ENCODE data around the gene SLC35E1.

SLC35E1 gene

DNA sequence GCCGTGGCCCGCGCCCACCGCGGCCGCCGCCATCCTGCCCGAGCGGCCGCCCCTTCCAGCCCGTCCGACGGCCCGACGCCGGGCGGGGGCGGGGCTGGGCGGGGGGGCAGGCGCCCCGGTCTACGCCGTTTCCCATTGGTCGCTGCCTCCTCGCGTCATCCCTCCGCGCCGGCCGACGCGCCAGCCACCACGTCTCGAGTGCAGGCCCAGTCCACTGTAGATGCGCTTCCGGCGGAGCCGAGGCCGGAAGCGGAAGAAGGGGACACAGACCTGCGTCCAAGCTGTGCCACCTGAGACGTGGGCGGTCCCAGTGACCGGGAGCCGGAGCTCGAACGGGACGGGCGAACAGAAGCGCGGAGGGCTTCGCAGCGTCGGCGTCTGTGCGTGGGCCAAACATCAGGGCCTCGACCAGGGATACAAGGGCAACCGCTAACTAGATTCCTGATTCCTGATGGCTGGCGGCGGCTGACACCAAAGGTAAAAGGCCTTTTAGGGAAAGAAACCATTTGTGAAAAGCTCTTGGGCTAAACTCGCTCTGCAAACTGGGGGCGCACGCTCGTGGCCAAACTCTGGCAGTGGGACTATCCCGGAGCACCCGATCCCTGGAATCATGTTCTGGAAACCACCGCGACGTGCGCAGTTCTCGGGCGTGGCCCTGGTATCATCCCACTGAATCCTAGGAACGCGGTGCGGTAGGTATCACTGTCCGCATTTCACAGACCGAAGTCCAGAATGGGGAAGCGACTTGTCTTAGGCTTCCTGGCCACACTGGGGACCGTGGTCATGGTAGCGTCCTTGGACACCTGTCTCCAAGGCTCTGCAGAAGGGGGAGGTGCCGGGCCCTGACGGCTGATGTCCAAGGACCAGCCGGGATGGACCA lies at the start of gene SLC35E1:
Gene SLC35E1 (minus strand): TSS at position 84 of the 880 bp plus-strand sequence. CDS start 51 bp downstream, at position 33.
- DNase-seq: peak; percentile 94

DNA sequence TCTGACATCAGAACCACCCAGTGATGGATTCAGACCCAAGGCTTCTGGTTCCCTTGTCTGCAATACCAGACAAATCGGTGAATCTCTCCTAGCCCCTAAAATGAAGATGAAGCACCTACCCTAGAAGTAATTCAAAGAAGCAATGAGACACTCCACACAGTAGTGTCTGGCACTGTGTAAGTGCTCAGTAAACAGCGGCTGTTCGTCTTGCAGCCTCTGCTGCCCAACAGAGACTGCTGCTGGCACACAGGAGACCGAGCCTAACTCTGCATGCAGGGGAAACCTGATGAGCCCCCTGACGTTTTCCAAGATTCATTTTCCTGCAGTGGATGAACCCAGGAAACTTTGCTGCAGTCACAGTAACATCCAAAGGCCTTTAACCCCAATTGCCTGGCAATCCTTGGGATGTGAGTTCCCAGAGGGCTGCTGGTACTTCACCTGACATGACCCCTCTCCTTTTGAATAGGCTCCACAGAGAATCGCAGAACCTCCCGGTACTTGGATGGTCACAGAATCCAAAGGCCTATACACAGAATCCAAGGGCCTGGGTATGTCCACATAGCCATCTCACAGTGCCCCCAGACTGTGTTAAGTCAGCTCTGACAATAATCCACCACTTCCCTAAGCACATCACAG lies 49.1 kb upstream of the SLC35E1 start:
- no peak for DNase-seq

DNA sequence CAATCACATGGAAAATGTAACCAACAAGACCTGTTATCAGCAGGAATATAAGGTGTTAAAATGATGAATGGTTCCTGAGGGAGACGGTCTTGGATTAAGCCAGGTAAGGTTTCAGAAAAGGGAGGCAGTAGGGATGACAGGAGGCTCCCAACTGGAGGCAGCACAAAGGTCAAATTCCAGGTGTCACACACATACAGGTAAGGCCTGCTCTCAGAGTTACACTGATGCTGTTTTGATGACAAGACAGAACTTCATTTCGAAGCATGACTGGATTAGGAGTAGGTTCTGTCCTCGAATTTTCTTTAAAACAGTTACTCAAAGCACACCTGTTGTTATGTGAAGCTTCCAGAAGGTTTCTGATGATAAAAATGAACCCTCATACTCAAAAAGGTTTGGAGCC lies 48.4 kb upstream of the SLC35E1 start:
- no peak for DNase-seq

DNA sequence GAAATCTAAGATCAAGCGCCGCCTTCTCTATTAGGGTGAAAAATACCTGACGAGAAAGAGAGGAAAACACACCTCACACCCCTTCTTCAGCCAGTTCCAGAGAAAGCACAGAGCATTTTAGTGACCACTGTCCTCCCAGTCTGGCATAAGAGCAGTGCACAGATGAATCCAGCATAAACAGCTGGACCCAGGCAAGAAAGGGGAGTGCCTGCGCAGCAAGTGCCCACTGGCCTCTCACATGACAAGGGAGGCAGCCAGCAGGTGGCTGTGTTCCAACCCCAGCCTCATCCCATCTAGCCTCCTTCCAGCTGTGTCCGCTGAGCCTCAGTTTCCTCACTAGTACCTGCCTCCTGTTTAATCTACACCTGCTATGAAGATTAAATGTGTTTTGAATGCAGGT lies 47.8 kb upstream of the SLC35E1 start:
- DNase-seq: no peak

DNA sequence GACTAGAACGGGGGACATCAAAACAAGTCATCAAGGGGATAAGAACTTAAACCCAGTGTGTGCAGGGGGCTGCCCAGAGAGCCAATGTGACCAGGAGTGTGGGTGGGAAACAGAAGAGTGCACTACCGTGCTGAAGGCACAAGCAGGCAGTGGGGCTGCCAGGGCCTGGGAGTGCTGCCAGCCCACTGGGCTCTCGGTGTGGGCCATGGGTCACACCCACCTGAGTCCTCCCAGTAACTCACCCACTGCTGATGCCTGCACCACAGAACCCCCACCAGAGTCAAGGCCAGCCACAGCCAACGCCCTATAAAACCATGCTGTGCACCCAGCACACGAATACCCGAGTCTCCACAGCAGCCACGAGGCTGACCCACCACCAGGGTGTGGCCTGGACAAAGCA lies 47.2 kb upstream of the SLC35E1 start:
- no peak for DNase-seq

DNA sequence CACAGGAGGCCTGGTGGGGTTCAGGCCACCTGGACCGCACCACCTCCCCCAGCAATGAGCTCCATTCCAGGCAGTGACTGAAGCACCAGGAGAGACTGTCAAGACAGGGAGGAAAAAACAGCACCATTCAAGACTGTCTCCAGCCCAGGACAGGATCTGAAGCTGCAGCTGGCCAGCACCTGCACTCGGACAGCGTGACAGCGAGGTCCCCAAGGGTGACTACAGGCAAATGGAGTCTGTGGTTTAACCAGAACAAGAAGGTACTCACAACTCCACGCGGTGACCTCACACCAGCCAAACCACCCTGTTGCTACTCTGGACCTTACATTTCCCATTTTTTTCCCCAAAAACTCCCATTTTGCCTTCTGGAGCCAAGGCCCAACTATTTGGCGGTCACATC lies 46.0 kb upstream of the SLC35E1 start:
- no peak for DNase-seq

DNA sequence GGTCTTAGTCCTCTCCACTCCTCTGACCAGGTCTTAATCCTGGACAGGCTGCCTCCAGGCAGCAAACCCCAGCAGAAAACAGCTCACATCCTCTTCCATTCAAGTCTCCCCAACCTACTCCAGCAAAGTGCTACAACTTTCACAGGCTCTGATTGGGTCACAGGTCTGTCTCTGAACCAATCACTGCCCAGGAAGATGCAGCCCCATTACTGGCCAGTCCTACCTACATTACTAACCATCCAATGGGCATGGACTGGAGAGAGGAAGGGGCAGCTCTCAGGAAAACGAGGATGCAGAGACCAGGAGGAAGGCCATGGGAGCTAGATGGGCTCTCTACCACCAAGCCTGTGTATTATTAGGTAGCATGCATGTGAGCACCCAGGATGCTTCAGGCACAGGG lies 43.6 kb upstream of the SLC35E1 start:
- no peak for DNase-seq

DNA sequence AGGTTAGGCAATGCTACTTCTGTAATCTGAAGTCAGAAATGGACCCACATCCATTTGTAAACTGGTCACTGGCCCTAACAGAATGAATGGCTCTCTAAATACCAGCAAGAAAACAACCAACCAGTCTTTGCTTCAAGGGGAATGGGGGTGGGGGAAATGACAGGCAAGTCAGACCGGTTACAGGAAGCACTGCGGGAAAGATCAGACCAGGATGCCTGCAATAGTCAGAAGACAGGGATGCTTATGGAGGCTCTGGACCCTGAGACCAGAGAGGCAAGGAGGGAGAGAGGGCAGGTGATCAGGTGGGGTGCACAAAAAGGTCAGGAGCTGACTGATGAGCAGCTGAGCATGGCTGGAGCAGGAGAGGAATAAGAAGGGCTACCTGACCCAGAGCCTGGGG lies 42.7 kb upstream of the SLC35E1 start:
- DNase-seq: no peak

DNA sequence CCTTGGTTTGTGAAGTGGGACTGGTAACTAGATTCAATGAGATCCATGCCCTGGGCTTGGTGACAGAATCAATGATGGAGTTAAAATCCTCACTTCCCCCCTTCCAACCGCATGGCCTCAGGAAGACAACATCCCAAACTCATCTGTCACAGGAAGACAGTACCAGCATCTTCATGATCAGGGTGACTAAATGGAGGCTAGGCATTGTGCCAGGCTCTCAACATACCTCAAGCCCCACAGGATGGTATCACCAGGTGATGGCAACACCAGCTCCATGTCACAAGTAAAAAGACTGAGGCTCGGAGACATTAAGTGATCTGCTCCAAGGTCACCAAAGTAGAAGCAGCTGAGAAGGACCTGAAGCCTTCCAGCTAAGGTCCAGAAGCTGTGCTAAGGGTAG lies 41.6 kb upstream of the SLC35E1 start:
- no peak for DNase-seq

DNA sequence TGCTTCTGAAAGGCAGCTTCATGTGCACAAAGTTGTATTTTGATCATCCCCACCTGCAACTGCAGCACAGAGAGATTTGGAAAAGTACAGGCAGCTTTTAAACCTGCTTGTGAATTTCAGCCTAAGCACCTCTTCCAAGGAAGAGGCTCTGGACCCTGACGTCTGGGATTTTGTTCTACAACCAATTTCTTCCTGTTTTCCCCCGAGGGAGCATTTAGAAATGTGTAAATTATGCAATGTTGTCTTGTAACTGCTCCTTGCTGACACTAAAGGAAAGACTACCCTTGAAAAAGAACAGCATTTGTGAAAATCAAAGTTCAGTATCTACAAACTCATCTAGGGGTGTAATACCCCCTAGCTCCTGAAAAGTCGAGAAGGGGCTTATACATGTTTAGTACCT lies 40.4 kb upstream of the SLC35E1 start:
- DNase-seq: no peak

DNA sequence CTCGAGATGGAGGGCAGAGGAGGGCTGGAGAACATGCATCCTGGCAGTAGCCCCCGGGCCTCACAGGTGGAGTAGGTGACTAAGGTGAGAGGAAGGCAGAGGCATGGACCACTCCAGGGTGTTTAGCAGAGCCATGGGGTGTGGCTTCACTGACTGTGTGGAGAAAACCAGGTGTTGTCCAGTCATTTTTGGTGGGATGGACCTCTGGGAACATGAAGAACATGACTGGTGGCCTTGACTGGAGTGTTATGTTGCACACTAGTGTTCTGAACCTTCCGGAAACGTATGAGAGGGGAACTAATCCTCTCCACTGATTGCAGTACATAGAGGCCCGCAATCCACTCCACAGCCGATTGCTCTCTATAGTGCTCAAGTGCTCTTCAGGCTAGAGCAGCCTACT lies 38.9 kb upstream of the SLC35E1 start:
- no peak for DNase-seq

DNA sequence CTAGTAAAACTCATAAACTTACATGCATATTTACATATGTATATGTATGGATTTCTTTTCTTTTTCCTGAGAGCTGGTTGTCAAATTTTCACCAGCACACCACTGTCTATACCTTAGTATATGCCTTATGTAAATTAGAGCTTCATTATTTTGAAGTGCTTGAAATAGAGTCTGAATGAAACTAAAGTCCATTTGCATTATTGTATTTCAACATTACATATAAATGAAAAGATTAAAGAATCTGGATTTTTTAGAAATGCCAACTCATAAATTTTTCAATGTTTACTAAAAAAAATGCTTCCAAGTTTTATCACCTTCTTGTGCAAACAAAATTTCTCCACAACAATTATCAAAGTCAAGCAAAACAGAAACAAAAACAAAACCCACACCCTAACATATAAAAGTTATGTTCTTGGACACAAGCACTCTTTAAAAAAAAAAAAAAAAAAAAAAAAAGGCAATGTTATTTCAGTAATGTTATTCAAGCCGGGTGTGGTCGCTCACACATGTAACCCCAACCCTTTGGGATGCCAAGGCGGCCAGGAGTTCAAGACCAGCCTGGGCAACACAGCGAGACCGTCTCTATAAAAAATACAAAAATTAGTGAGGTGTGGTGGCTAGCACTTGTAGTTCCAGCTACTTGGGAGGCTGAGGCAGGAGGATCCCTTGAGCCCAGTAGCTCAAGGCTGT lies 37.4 kb upstream of the SLC35E1 start:
- DNase-seq: no peak

DNA sequence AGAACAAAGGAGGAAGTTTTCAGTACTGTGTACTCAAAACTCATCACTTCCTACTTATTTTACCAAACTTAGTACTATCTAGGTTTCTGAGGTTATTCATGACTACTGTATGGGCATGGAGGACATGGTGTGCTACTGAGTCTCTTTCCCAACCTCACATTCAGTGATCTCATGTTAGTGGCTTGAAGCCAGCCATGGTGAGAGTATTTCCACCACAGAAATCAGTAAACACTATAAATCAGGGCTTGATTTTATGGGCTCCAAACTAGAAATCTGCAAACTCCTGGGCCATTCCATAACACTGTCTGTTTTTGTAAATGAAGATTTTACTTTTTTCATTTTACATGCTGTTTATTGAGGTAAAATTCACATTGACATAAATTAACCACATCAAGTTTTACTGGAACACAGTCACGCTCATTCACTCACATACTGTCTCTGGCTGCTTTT lies 36.1 kb upstream of the SLC35E1 start:
- DNase-seq: no peak

DNA sequence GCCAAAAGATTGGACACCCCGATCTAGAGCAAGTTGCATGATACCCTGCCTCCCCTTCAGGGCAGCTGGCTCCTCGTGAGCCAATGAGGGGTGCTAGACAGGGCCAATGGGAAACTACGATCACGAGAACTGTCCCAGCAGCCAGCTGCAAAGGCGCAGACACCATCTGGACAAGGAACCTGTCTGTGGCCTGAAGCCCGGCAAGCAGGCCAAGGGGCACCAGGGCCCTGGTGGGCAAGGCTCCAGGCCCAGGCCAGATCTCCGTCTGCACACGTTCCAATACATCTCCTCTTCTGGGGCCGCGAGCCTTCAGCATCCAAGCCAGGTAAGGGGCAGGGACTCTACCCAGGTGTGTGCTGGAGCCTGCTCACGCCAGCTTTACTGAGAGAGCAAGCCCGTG lies 35.6 kb upstream of the SLC35E1 start:
- no peak for DNase-seq

DNA sequence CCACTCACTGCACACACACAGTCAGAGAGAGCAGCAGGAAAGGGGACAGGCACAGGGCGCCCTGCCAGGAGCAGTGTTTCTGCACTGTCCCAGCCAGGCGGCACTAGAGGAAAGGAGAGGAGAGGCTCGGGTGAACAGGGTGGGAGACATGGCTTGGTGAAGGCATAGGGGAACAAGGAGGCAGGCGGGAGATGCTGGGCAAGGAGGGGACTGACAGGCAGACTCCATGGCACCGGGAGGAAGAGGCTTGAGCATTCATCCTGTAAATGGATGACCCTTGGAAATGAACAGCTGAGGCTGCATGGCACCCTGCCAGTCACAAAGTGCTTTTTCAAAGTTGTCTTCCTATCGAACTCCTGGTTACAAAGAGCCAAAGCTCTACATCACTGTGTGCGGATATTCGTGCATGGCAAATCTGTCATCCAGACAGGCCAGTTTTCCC lies 33.4 kb upstream of the SLC35E1 start:
- DNase-seq: no peak

DNA sequence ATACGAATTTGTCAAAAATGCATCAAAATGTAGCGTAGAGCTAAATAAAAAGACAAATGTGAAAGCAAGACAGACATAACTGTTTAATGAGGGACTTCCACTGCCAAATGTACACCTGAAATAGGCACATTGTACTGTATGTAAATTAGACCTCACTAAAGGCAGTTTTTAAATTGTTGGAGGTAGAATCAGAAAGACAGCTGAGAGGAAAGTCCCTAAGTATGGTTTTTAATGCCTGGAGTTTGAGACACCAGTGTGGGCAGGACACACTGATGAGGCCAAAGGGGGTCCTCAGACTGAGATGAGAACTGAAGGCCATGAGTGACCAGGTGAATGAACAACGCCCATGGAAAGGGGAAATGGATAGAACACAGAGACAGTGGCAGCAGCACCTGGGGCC lies 32.9 kb upstream of the SLC35E1 start:
- DNase-seq: no peak

DNA sequence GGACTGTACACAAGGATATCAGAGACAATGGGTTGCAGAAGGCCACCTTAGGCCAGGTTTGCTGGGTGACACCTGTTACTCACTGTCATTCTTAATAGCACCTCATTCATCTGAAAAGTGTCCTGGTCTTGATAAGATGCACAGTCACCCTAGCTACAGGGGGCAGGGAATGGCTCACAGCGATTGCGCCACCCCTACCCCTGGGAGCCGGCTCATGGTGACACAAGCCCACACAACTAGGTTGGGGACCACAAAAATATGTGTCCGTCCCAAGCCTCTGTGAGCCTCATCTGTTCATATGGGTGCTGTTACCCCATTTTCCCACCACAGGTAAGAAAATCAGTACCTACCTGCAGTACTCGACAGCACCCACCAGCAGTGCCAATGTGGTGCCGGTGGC lies 32.4 kb upstream of the SLC35E1 start:
- no peak for DNase-seq

DNA sequence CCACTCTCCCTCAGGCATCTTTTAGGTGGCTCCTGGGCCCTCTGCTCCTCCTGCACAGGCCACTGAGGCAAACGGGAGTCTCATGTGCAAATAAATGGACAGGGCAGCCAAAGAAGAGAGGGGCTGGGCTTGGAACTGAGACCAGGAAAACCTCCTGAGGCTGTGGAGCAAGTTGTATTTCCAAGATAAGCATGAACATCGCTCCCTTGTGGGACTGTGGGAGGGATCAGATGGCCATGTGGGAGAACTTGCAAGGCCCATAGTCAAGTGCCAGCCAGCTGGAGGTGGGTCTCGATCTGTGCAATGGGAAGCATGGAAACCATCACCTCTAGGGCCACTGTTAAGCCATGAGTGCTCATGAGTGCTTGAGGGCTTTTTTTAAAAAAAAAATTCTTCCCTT lies 30.9 kb upstream of the SLC35E1 start:
- DNase-seq: no peak

DNA sequence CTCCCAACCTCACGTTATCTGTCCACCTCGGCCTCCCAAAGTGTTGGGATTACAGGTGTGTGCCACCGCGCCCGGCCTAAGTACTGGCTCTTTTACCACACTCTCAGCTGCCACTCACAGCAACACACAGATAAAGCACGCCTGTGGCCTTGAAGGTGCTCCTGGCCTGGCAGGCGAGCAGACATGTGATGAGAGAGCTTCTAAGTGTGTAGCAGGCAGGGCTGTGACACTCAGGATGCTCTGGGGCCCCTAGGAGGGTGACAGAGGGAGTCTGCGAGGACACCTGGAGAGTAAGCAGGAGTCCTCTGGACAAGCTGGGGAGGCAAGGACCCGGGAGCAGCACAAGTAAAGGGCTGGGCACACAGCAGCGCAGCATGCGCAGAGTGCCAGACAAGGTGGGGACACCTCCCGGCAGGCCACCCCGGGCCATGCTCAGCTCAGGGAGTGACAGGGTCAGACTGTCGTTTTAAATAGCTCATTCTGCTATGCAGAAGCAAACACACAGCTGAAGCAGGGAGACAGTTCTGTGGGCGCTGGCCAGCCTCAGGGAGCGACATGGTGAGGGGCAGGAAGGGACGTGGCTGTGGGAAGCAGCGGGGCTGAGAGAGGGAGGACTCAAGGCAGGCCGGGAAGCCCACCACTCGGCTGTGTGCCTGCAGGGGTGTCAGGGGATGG lies 29.3 kb upstream of the SLC35E1 start:
- no peak for DNase-seq

DNA sequence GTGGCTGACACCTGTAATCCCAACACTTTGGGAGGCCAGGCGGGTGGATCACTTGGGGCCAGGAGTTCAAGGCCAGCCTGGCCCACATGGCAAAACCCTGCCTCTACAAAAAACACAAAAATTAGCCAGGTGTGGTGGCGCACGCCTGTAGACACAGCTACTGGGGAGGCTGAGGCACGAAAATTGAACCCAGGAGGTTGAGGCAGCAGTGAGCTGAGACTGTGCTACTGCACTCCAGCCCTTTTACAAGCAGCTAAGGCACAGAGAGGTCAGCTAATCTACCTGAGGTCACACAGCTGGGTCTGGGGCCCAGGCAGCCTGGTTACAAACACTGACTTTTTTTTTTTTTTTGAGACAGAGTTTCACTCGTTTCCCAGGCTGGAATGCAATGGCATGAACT lies 28.6 kb upstream of the SLC35E1 start:
- DNase-seq: no peak

DNA sequence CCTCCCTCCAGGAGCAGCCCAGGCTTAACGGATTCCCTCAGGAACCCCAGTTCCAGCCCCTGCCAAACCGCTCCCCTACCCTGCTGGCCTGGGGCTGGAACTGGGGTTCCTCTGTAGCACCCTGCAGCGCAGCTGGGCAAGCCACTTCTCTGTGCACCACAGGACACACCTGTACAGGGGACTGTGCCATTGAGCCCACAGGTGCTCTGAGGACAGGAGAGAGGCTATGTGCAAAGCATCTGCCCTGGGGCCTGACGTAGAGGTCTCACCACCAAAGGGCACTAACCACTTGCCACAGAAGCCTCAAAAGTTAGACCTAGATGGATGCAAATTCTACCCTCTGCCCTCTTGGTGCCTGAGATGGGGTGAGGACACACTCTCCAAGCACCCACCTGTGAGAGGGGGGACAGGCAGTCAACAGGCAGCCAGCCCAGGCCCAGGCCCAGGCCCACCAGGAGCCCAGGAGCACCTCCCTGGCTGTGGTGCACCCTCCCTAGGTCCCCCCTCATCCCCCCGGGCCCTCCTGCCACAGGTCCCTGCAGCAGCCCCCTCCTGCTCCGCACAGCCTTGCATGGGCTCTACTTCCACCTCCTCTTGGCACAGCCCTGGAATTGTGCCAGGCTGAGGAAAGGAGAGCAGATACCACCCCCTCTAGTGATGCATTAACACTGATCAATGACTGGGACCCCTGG lies 27.6 kb upstream of the SLC35E1 start:
- no peak for DNase-seq

DNA sequence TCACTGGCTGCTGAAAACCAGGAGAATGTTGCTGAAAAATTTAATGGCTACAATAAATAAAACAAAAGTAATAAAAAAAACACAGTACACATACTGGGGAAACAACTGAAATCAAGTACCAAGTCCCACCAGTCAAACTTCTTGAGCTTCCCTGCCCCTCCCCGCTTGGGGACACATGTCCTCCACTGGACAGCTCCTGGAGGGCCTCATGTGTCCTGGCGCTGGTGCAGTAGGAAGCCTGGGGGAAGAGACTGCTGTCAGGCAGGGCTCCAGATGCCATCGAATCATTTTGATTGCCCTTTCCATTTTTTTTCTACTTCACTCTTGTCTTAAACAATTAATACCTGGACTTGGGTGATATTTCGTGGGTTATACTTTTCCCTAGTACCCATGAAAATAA lies 26.6 kb upstream of the SLC35E1 start:
- DNase-seq: no peak

DNA sequence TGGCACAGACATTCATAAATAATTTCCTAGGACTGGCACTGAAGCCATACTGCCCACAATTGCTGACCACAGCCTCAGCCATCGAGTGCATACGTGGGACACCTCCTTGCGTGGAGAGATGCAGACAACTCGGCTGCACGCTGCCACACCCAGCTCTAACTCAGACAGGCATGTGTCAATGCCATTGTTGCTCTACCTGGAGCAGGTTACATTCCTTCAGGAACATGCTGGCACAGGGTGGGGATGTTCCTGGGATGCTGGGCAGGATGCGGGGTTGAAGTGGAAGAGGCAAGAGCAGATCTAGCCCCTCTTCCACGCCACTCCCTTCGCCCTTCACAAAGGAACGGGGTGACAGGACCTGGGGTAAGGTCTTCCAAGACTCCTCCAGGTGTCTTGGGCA lies 24.2 kb upstream of the SLC35E1 start:
- DNase-seq: no peak
